SK-N-SH (cell line): Measurements from ENCODE around the gene PITPNM3. TPM values are rescaled to one million over a fixed set of nuclear protein-coding genes. Genes with fewer than 3 reads are reported as not detected.

Experiments used
- CTCF ChIA-PET: fragments of 300-600, 350-600 bp; formaldehyde crosslinking; extraction: SDS; loops from one replicate; lab custom pipeline; 2021; lab: Yijun Ruan, JAX
- POLR2A ChIA-PET: fragments of 350-600 bp; sonication (Branson Sonifier 250); formaldehyde crosslinking; extraction: SDS; loops from one replicate; lab custom pipeline; 2020; ENCODE audit warnings: antibody characterized with exemption, inconsistent platforms; lab: Yijun Ruan, JAX
- DNase-seq: peaks from one replicate; pipeline ENCODE4 v3.0.0; 2012
- H2AFZ ChIP-seq: fragments of 200-600 bp; sonication (generic); 2 replicates; pipeline ENCODE4 v1.8.1; 2016; ENCODE audit warnings: antibody characterized with exemption, mild to moderate bottlenecking, low read depth
- H3F3A ChIP-seq: fragments of 200-600 bp; sonication (generic); replicated peaks from 2 replicates; pipeline ENCODE3; 2016; ENCODE audit warnings: antibody characterized with exemption, mild to moderate bottlenecking; ENCODE audit not compliant: insufficient read depth
- H3K27ac ChIP-seq, 2 experiments: fragments of 200-500 bp in 1 of 2; fragments of 200-600 bp in 1 of 2; sonication (Bioruptor generic) in 1 of 2; sonication (generic), shearing (Covaris generic) in 1 of 2; 2 replicates each; pipeline versions ENCODE4 v1.5.1 to v1.6.1; 2014 to 2016; ENCODE audit warnings: low read depth in 2 of 2, inconsistent platforms in 1 of 2, low read length in 1 of 2, mild to moderate bottlenecking in 1 of 2, mixed read lengths in 1 of 2
- H3K27me3 ChIP-seq: fragments of 200-600 bp; sonication (generic), shearing (Covaris generic); 2 replicates; pipeline ENCODE4 v1.6.1; 2016; ENCODE audit warnings: mixed run types; ENCODE audit not compliant: insufficient read depth
- H3K36me3 ChIP-seq, 2 experiments: fragments of 200-500 bp in 1 of 2; fragments of 200-600 bp in 1 of 2; sonication (Bioruptor generic) in 1 of 2; sonication (generic) in 1 of 2; replicated peaks in 1 of 2; 2 replicates each; pipeline versions ENCODE3 to v1.5.1; 2014 to 2016; ENCODE audit warnings: low read length in 1 of 2, mild to moderate bottlenecking in 1 of 2; ENCODE audit not compliant: insufficient read depth in 2 of 2, control insufficient read depth in 1 of 2
- H3K4me1 ChIP-seq, 2 experiments: fragments of 200-500 bp in 1 of 2; fragments of 200-600 bp in 1 of 2; sonication (Bioruptor generic) in 1 of 2; sonication (generic), shearing (Covaris generic) in 1 of 2; 2 replicates each; pipeline versions ENCODE4 v1.5.1 to v1.6.1; 2014 to 2016; ENCODE audit warnings: low read depth in 1 of 2, low read length in 1 of 2, mixed run types in 1 of 2; ENCODE audit not compliant: insufficient read depth in 2 of 2, control insufficient read depth in 1 of 2
- H3K4me2 ChIP-seq: fragments of 200-600 bp; sonication (generic), shearing (Covaris generic); 2 replicates; pipeline ENCODE4 v1.6.1; 2017; ENCODE audit warnings: mixed run types
- H3K4me3 ChIP-seq, 2 experiments: fragments of 200-500 bp in 1 of 2; fragments of 200-600 bp in 1 of 2; sonication (Bioruptor generic) in 1 of 2; sonication (generic), shearing (Covaris generic) in 1 of 2; 2 replicates each; pipeline versions ENCODE4 v1.5.1 to v1.8.1; 2014 to 2016; ENCODE audit warnings: low read depth in 2 of 2, inconsistent platforms in 1 of 2, low read length in 1 of 2, mild to moderate bottlenecking in 1 of 2, mixed read lengths in 1 of 2, moderate library complexity in 1 of 2
- H3K79me2 ChIP-seq: fragments of 200-600 bp; sonication (generic); 2 replicates; pipeline ENCODE4 v1.8.1; 2017; ENCODE audit warnings: mild to moderate bottlenecking; ENCODE audit not compliant: insufficient read depth
- H3K9ac ChIP-seq: fragments of 200-600 bp; sonication (generic); 2 replicates; pipeline ENCODE4 v1.6.1; 2017; ENCODE audit warnings: mixed run types
- H3K9me2 ChIP-seq: fragments of 200-600 bp; sonication (generic); 2 replicates; pipeline ENCODE4 v1.6.1; 2017; ENCODE audit warnings: mixed run types
- H3K9me3 ChIP-seq: fragments of 200-600 bp; sonication (generic); 2 replicates; pipeline ENCODE4 v1.6.1; 2017; ENCODE audit warnings: mixed run types, mild to moderate bottlenecking, moderate library complexity
- H4K20me1 ChIP-seq: fragments of 200-600 bp; sonication (generic); 2 replicates; pipeline ENCODE4 v1.6.1; 2017; ENCODE audit warnings: mild to moderate bottlenecking, mixed run types; ENCODE audit not compliant: insufficient read depth
- CTCF ChIP-seq: fragments of 200-600 bp; sonication (generic); IDR thresholded peaks from 2 replicates; pipeline ENCODE4 v1.6.1; 2017; ENCODE audit warnings: antibody characterized with exemption, mild to moderate bottlenecking, moderate library complexity
- EZH2phosphoT487 ChIP-seq: fragments of 200-600 bp; sonication (generic); IDR thresholded peaks from 2 replicates; pipeline ENCODE4 v1.6.1; 2017; ENCODE audit warnings: low read depth, mixed run types, mild to moderate bottlenecking, antibody characterized with exemption, moderate library complexity, borderline replicate concordance
- FOSL2 ChIP-seq: IDR thresholded peaks from 2 replicates; pipeline ENCODE4 v1.4.0; 2012; ENCODE audit warnings: low read depth, mild to moderate bottlenecking, moderate library complexity, borderline replicate concordance
- GABPA ChIP-seq: IDR thresholded peaks from 2 replicates; pipeline ENCODE4 v1.4.0; 2012; ENCODE audit warnings: low read depth, mild to moderate bottlenecking
- GATA2 ChIP-seq: sonication (generic); formaldehyde crosslinking; IDR thresholded peaks from 2 replicates; pipeline ENCODE4 v1.5.0; 2020; ENCODE audit warnings: mild to moderate bottlenecking, missing genetic modification reagents
- IRF3 ChIP-seq: fragments of 150-350 bp; IDR thresholded peaks from 2 replicates; pipeline ENCODE4 v1.6.1; 2016; ENCODE audit warnings: mild to moderate bottlenecking, low read depth, low read length
- MAX ChIP-seq: IDR thresholded peaks from 2 replicates; pipeline ENCODE4 v1.4.0; 2012; ENCODE audit warnings: low read depth
- NFIC ChIP-seq: IDR thresholded peaks from 2 replicates; pipeline ENCODE4 v1.4.0; 2012; ENCODE audit warnings: borderline replicate concordance
- NRF1 ChIP-seq: IDR thresholded peaks from 2 replicates; pipeline ENCODE4 v1.6.1; 2012; ENCODE audit warnings: low read depth, mild to moderate bottlenecking, low read length
- RAD21 ChIP-seq: IDR thresholded peaks from 2 replicates; pipeline ENCODE4 v1.6.1; 2012; ENCODE audit warnings: mild to moderate bottlenecking, low read length
- SMC3 ChIP-seq: IDR thresholded peaks from 2 replicates; pipeline ENCODE4 v1.6.1; 2012; ENCODE audit warnings: low read depth, low read length, improper control_type of control experiment
- TCF12 ChIP-seq: IDR thresholded peaks from 2 replicates; pipeline ENCODE4 v1.4.0; 2012
- USF1 ChIP-seq: IDR thresholded peaks from 2 replicates; pipeline ENCODE4 v1.4.0; 2012; ENCODE audit warnings: low read depth, borderline replicate concordance
- ZBTB33 ChIP-seq: IDR thresholded peaks from 2 replicates; pipeline ENCODE4 v1.4.0; 2012; ENCODE audit warnings: low read depth, borderline replicate concordance
- WGBS: methylation state at CpG from one replicate; pipeline ENCODE4 v1.1.6; 2017; ENCODE audit warnings: low lambda C conversion rate; 5-methylcytosine and 5-hydroxymethylcytosine counted together
- polyA plus RNA-seq, 3 experiments: library from polyadenylated mRNA; depleted of rRNA; stranded (reverse); fragments of >200 nt; gene quantifications; 2 replicates each; pipeline ENCODE4 v1.2.3, GENCODE V29; 2012

The PITPNM3 gene
- polyA plus RNA-seq, 1 of the 3 experiments (the other 2 are of a cell fraction), result 0.82 TPM

- H4K20me1 ChIP-seq, result no peaks in the 10 kb centered on the region
- no peaks in the 10 kb centered on the region for H3K36me3 ChIP-seq
- H3K27me3 ChIP-seq, result peaks cover 76% of the 10 kb centered on the region
- 17% methylated on average over 1 of the region's 1 CpG for WGBS
- no peaks in the 10 kb centered on the region for H3K79me2 ChIP-seq
- POLR2A ChIA-PET, result interaction anchor here (0.7 kb wide), 1 partner anchor 622 kb away, joined by 3 read pairs; no protein-coding TSS in a partner anchor
- no peak overlapping the region for H3K4me3 ChIP-seq
- H3K9me3 ChIP-seq, result no peaks in the 10 kb centered on the region
- H3K27ac ChIP-seq, result no peak overlapping the region
- no peak overlapping the region for H3K4me2 ChIP-seq
- H3F3A ChIP-seq, result no peaks in the 10 kb centered on the region
- DNase-seq, result peak; percentile 54
- no peaks in the 10 kb centered on the region for H3K4me1 ChIP-seq
- no peak overlapping the region for H2AFZ ChIP-seq
- no peaks in the 10 kb centered on the region for H3K9me2 ChIP-seq
- CTCF ChIA-PET, result interaction anchor here (1.2 kb wide), 2 partner anchors 9 to 826 kb away, joined by 3 to 4 read pairs; no protein-coding TSS in a partner anchor
- TF ChIP-seq CTCF, result peak; percentile 61
- no peak for TF ChIP-seq MAX
- TF ChIP-seq GATA2 (CRISPR knock-in tag), result no peak
- TF ChIP-seq SMC3, result peak; percentile 23; the same call in 1 of the 2 replicates
- TF ChIP-seq RAD21, result peak; percentile 62
- H3K9ac ChIP-seq, result no peak overlapping the region
These were observed 143.3 kb downstream of the PITPNM3 start for GRCh38 chr17:6413065-6413464.

- no peak for TF ChIP-seq EZH2phosphoT487
- no peak overlapping the region for H3K4me2 ChIP-seq
- peaks cover 66% of the 10 kb centered on the region for H3K27me3 ChIP-seq
- no peak overlapping the region for H3K4me3 ChIP-seq
- DNase-seq, result no peak
- ChIA-PET POLR2A (no interaction called here), CTCF (no interaction called here)
- no peaks in the 10 kb centered on the region for H3K79me2 ChIP-seq
- H3K36me3 ChIP-seq, result no peaks in the 10 kb centered on the region
- no peaks in the 10 kb centered on the region for H3K4me1 ChIP-seq
- H3K27ac ChIP-seq, result no peak overlapping the region
- WGBS, result 25% methylated on average over 10 of the region's 10 CpGs
- H4K20me1 ChIP-seq, result no peaks in the 10 kb centered on the region
- H2AFZ ChIP-seq, result no peak overlapping the region
- H3F3A ChIP-seq, result no peaks in the 10 kb centered on the region
- H3K9ac ChIP-seq, result no peak overlapping the region
- H3K9me2 ChIP-seq, result no peaks in the 10 kb centered on the region
- H3K9me3 ChIP-seq, result no peaks in the 10 kb centered on the region
These were observed 147.6 kb downstream of the PITPNM3 start for GRCh38 chr17:6408735-6409134.

- ChIA-PET CTCF (no interaction called here), POLR2A (no interaction called here)
- H3K9me2 ChIP-seq, result no peaks in the 10 kb centered on the region
- no peaks in the 10 kb centered on the region for H3K79me2 ChIP-seq
- no peak overlapping the region for H3K9ac ChIP-seq
- no peak for TF ChIP-seq GABPA
- no peak for TF ChIP-seq NRF1
- TF ChIP-seq IRF3, result no peak
- TF ChIP-seq USF1, result no peak
- TF ChIP-seq ZBTB33, result no peak
- no peak for TF ChIP-seq TCF12
- no peak for TF ChIP-seq FOSL2
- no peak for TF ChIP-seq NFIC
- H3K4me1 ChIP-seq, result no peaks in the 10 kb centered on the region
- peaks cover 70% of the 10 kb centered on the region for H3K27me3 ChIP-seq
- no peaks in the 10 kb centered on the region for H3K36me3 ChIP-seq
- no peaks in the 10 kb centered on the region for H4K20me1 ChIP-seq
- no peak overlapping the region for H2AFZ ChIP-seq
- H3K9me3 ChIP-seq, result no peaks in the 10 kb centered on the region
- no peak overlapping the region for H3K4me3 ChIP-seq
- H3F3A ChIP-seq, result no peaks in the 10 kb centered on the region
- WGBS, result 17% methylated on average over 6 of the region's 6 CpGs
- no peak for DNase-seq
- no peak overlapping the region for H3K27ac ChIP-seq
- no peak overlapping the region for H3K4me2 ChIP-seq
These were observed 148.1 kb downstream of the PITPNM3 start for GRCh38 chr17:6408276-6408675.
